Ishikawa (cell line): ENCODE results near the gene RAB5B.

Experiments
- CEBPB ChIP-seq: IDR thresholded peaks from 2 replicates; pipeline ENCODE4 v1.6.1; 2012
- CREB1 ChIP-seq: IDR thresholded peaks from 2 replicates; pipeline ENCODE4 v1.6.1; 2012; ENCODE audit warnings: low read depth
- EGR1 ChIP-seq: IDR thresholded peaks from 2 replicates; pipeline ENCODE4 v1.6.1; 2012
- EP300 ChIP-seq: IDR thresholded peaks from 2 replicates; pipeline ENCODE4 v1.6.1; 2012; ENCODE audit warnings: borderline replicate concordance
- FOXM1 ChIP-seq: IDR thresholded peaks from 2 replicates; pipeline ENCODE4 v1.6.1; 2012; ENCODE audit warnings: low read depth, borderline replicate concordance
- NFIC ChIP-seq: IDR thresholded peaks from 2 replicates; pipeline ENCODE4 v1.6.1; 2012
- RAD21 ChIP-seq: IDR thresholded peaks from 2 replicates; pipeline ENCODE4 v1.6.1; 2012; ENCODE audit warnings: low read depth
- REST ChIP-seq: IDR thresholded peaks from 2 replicates; pipeline ENCODE4 v1.6.1; 2012; ENCODE audit warnings: low read depth, mild to moderate bottlenecking
- TAF1 ChIP-seq: IDR thresholded peaks from 2 replicates; pipeline ENCODE4 v1.6.1; 2012; ENCODE audit warnings: low read depth, mild to moderate bottlenecking
- TCF12 ChIP-seq: IDR thresholded peaks from 2 replicates; pipeline ENCODE4 v1.6.1; 2012; ENCODE audit warnings: low read depth
- TEAD4 ChIP-seq: IDR thresholded peaks from 2 replicates; pipeline ENCODE4 v1.6.1; 2012
- YY1 ChIP-seq: IDR thresholded peaks from 2 replicates; pipeline ENCODE4 v1.6.1; 2012; ENCODE audit warnings: low read depth
- ZBTB7A ChIP-seq: IDR thresholded peaks from 2 replicates; pipeline ENCODE4 v1.6.1; 2012; ENCODE audit warnings: low read depth
- TF ChIP-seq, protein P1 (sequence below): IDR thresholded peaks from 2 replicates; pipeline ENCODE4 v1.6.1; 2012
- TF ChIP-seq, protein P2 (sequence below): IDR thresholded peaks from 2 replicates; pipeline ENCODE4 v1.6.1; 2012

Gene RAB5B

DNA sequence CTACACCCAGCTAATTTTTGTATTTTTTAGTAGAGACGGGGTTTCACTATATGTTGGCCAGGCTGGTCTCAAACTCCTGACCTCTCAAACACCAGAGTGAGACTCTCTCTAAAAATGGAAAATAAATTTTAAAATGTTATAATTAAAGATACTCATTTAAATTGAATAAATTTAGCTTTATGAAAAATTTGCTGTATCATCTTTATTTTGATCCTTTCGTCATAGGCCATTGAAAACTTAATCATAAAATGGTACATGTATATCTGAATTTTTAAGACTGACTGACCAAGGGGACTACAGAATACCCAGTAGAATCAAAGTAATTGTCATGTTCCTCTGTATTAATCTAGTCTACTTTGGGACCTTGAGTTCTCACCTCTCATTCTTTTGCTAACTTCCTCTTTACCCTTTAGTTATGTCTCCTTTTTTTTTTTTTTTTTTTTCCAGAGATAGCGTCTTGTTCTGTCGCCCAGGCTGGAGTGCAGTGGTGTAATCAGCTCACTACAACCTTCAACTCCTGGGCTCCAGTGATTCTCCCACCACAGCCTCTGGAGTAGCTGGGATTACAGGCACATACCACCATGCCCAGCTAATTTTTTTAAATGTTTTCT, 9.5 kb downstream of the RAB5B start:
- TF ChIP-seq, protein P1, sequence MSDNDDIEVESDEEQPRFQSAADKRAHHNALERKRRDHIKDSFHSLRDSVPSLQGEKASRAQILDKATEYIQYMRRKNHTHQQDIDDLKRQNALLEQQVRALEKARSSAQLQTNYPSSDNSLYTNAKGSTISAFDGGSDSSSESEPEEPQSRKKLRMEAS = no peak
- TF ChIP-seq TAF1 (no peak), RAD21 (no peak), CREB1 (no peak)

DNA sequence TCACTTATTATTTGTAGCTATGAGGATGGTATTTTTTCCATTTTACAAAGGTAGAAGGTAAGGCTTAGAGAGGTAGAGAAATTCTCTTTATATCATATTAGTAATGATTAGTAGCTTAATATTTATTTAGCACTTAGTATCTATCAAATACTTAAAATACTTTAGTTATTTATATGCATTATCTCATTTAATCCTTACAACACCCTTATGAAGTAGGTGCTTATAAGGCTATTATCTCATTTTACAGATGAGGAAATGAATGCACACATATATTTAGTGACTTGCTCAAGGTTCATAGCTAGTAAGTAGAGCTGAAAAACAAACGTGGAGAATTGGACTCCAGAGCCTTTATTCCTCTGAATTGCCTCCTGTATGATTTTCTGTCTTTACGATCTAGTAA, 11.0 kb downstream of the RAB5B start:
- TF ChIP-seq YY1 = no peak
- TF ChIP-seq RAD21 = no peak
- no peak for TF ChIP-seq CEBPB
- no peak for TF ChIP-seq REST
- no peak for TF ChIP-seq TCF12
- TF ChIP-seq, protein P1 = no peak
- TF ChIP-seq NFIC = no peak
- TF ChIP-seq, protein P2, sequence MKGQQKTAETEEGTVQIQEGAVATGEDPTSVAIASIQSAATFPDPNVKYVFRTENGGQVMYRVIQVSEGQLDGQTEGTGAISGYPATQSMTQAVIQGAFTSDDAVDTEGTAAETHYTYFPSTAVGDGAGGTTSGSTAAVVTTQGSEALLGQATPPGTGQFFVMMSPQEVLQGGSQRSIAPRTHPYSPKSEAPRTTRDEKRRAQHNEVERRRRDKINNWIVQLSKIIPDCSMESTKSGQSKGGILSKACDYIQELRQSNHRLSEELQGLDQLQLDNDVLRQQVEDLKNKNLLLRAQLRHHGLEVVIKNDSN = no peak
- TF ChIP-seq TEAD4 = no peak
- TF ChIP-seq FOXM1 = no peak
- no peak for TF ChIP-seq TAF1
- TF ChIP-seq ZBTB7A = no peak
- TF ChIP-seq EGR1 = no peak

GRCh38 chr12:55985341-55985740, 11.5 kb downstream of the RAB5B start:
- TF ChIP-seq EGR1 (no peak), CEBPB (no peak), TCF12 (no peak), CREB1 (no peak), TAF1 (no peak), NFIC (no peak), RAD21 (no peak), EP300 (no peak)
- TF ChIP-seq, protein P1 = no peak

DNA sequence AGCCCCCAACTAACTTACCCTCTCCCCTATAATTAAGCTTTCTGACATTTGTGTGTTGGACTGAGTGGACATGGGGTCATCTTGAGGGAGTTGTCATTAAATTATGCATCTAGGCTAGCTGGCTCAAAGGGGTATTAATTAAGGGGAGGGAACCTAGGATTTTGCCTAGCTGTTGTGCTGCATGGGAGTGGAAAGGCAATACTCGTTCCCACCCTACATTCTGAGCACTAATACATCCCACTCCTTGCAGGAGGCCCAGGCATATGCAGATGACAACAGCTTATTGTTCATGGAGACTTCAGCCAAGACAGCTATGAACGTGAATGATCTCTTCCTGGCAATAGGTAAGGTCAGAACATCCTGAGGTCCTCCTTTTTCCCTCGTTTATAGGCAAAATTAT, 17.2 kb downstream of the RAB5B start:
- TF ChIP-seq TAF1 = no peak
- no peak for TF ChIP-seq FOXM1
- TF ChIP-seq CEBPB = no peak
- no peak for TF ChIP-seq REST
- no peak for TF ChIP-seq EP300

- TF ChIP-seq NFIC (no peak), YY1 (no peak), CEBPB (no peak), TAF1 (no peak), FOXM1 (no peak), ZBTB7A (no peak), TCF12 (no peak), RAD21 (no peak), EP300 (no peak), REST (no peak), CREB1 (no peak), EGR1 (no peak), TEAD4 (no peak)
- TF ChIP-seq, protein P1 = no peak
- TF ChIP-seq, protein P2 = no peak
Measured at GRCh38 chr12:55993230-55993853, 19.5 kb downstream of the RAB5B start.
